Kidney glomerular epithelial cell (primary cell): ENCODE data around the gene PPT2.
A peak's percentile ranks its signal among the peaks of the same experiment; 100 is the strongest.
"Not testable (repeated sequence)": the region's sequence is repeated elsewhere in the genome, so short reads cannot be mapped to it uniquely, and the experiment has no call there.

Source experiments
- DNase-seq: peaks from one replicate; lab custom pipeline; 2025; lab: John Stamatoyannopoulos, UW

The PPT2 gene

GRCh38 chr6:32189742-32190053 lies 35.8 kb downstream of the PPT2 start:
- DNase-seq = no peak

GRCh38 chr6:32190054-32190851 lies 36.3 kb downstream of the PPT2 start, which contains the start of gene PBX2:
PBX2 (minus strand) TSS chr6:32190202; CDS start chr6:32189915, 287 bp downstream.
- DNase-seq = peak; percentile 83

GRCh38 chr6:32190911-32191677 lies 37.2 kb downstream of the PPT2 start:
- DNase-seq = no peak

GRCh38 chr6:32191696-32192607 lies 38.0 kb downstream of the PPT2 start:
- DNase-seq = no peak

GRCh38 chr6:32192608-32193039 lies 38.7 kb downstream of the PPT2 start, which contains the start of gene GPSM3:
GPSM3 (minus strand) TSS chr6:32192643; CDS start chr6:32192513, 130 bp downstream.
- no peak for DNase-seq

GRCh38 chr6:32193096-32193495 lies 39.2 kb downstream of the PPT2 start:
- not testable (repeated sequence) for DNase-seq

- no peak for DNase-seq
Measured at GRCh38 chr6:32194388-32194787, 40.4 kb downstream of the PPT2 start.

- peak; percentile 27 for DNase-seq
Measured at GRCh38 chr6:32194825-32195651, 41.1 kb downstream of the PPT2 start.

GRCh38 chr6:32195652-32195901 lies 41.6 kb downstream of the PPT2 start:
- DNase-seq = peak; percentile 96

GRCh38 chr6:32195902-32196681 lies 42.2 kb downstream of the PPT2 start:
- peak; percentile 71 for DNase-seq

GRCh38 chr6:32196682-32197616 lies 43.0 kb downstream of the PPT2 start:
- no peak for DNase-seq

GRCh38 chr6:32198345-32198696 lies 44.4 kb downstream of the PPT2 start:
- no peak for DNase-seq

GRCh38 chr6:32198866-32199265 lies 44.9 kb downstream of the PPT2 start:
- no peak for DNase-seq

GRCh38 chr6:32200711-32201475 lies 47.0 kb downstream of the PPT2 start:
- DNase-seq = no peak

- DNase-seq = no peak
Measured at GRCh38 chr6:32202186-32202585, 48.2 kb downstream of the PPT2 start.

- DNase-seq = no peak
Measured at GRCh38 chr6:32203426-32204267, 49.7 kb downstream of the PPT2 start.

- no peak for DNase-seq
Measured at GRCh38 chr6:32204268-32204715, 50.4 kb downstream of the PPT2 start.

- no peak for DNase-seq
Measured at GRCh38 chr6:32208996-32209395, 55.1 kb downstream of the PPT2 start.
